OCI-LY1 (cell line): Measurements from ENCODE around the gene TBCA.

Experiments
- CTCF ChIP-seq: fragments of 200-600 bp; sonication (generic), shearing (Covaris generic); IDR thresholded peaks from 2 replicates; pipeline ENCODE4 v1.5.1; 2017; ENCODE audit warnings: mild to moderate bottlenecking, antibody characterized with exemption, low read length, moderate library complexity, mixed read lengths
- EZH2 ChIP-seq: fragments of 200-600 bp; sonication (generic), shearing (Covaris generic); IDR thresholded peaks from 2 replicates; pipeline ENCODE4 v1.8.0; 2017; ENCODE audit warnings: borderline replicate concordance, mixed run types, mild to moderate bottlenecking, antibody characterized with exemption, low read length, moderate library complexity, mixed read lengths

- no peak for TF ChIP-seq EZH2
- no peak for TF ChIP-seq CTCF
Observed at GRCh38 chr5:77812926-77813589, 36.9 kb upstream of the TBCA start.
